HG03039 (cell line): ENCODE data around the gene MTHFD1L.

ENCODE experiments used
- ATAC-seq: cut with Tn5 transposase; IDR thresholded peaks from one replicate; pipeline ENCODE4 v1.9.1; 2021; ENCODE audit warnings: mild to moderate bottlenecking, moderate library complexity; ENCODE audit not compliant: unreplicated experiment

The MTHFD1L gene

DNA sequence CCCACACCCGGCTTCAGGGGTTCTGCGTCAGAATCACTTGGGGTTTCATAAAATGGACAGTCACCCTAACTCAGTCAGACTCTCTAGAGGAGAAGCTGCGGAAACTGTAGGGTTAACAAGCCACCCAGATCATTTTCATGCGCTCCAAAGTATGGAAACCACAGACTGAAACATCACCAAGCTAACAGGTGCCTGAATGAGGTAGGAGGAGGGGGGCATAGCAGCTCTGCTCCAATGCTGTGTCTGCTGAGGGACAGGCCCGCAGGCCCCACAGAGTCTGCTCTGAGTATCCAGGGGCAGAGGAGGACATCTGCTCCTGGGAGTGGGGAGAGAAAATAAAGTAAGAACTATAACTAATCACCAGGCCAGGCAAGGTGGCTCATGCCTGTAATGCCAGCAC lies 277.2 kb downstream of the MTHFD1L start:
- ATAC-seq: no peak

DNA sequence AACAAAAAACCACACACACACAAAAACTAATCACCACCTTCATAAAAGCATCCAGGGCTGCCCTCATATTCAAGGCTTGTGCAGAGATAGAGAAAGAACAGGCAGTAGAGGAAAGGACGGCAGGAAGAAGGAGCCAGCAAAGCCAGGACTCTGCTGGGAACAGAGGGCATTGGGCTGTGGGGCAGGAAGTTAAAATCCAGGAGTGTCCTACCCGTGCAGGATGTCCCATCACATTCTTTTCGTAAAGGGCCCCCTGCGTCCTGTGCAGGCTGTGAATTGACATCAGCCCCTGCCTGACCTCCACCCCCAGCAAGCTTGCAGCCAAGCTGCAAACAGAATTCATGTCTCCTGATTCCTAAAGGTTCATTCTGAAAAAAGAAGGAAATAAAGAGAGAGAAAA lies 277.8 kb downstream of the MTHFD1L start:
- no peak for ATAC-seq

DNA sequence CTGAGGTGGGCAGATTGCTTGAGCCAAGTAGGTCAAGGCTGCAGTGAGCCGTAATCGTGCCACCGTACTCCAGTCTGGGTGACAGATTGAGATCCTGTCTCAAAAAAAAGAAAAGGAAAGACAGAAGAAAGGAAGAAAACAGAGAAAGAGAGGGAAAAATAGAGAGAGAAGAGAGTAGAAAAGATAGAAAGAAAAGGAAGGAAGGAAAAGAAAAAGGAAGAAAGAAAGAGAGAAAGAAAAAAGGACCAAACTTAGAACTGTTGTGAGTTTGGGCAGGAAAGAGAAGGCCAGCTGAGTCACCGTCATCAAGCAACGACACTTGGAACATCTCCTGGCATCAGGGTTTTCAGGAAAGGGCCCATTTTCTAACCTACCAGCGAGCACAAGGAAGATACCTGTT lies 278.3 kb downstream of the MTHFD1L start:
- ATAC-seq: no peak

- ATAC-seq: no peak
These were observed 281.8 kb downstream of the MTHFD1L start for GRCh38 chr6:151147118-151147832.

GRCh38 chr6:151148111-151148510 lies 282.6 kb downstream of the MTHFD1L start:
- ATAC-seq: no peak

DNA sequence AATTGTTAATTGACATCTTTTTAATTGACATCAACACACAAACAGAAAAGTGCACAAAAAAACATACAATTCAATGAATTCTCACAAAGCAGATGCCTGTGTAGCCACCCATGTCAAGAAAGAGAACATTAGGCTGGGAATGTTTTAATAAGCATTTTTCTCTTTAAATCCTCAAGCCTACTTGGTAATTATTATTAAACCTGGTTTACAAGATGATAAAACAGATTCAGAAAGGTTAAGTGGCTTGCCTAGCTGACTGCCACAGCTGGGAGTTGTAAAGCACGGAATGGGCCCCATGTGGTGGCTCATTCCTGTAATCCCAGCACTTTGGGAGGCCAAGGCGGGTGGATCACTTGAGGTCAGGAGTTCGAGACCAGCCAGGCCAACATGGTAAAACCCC lies 284.3 kb downstream of the MTHFD1L start:
- no peak for ATAC-seq
